Thyroid gland (tissue), 4 donors: ENCODE data around the gene ARNT2.

Source experiments
- CTCF ChIP-seq, 6 experiments: fragments of 200-600 bp in 3 of 6; fragments of 450-650 bp in 3 of 6; sonication (generic) in 3 of 6; IDR thresholded peaks; one replicate each; pipeline ENCODE4 v1.5.1; 2016 to 2019; ENCODE audit warnings: antibody characterized with exemption in 6 of 6, mild to moderate bottlenecking in 2 of 6, inconsistent platforms in 1 of 6, moderate library complexity in 1 of 6
- POLR2A ChIP-seq, 2 donors: fragments of 450-650 bp; IDR thresholded peaks; one replicate each; pipeline ENCODE4 v1.6.1; 2017; ENCODE audit warnings: antibody characterized with exemption in 2 of 2, mild to moderate bottlenecking in 2 of 2, moderate library complexity in 1 of 2

DNA sequence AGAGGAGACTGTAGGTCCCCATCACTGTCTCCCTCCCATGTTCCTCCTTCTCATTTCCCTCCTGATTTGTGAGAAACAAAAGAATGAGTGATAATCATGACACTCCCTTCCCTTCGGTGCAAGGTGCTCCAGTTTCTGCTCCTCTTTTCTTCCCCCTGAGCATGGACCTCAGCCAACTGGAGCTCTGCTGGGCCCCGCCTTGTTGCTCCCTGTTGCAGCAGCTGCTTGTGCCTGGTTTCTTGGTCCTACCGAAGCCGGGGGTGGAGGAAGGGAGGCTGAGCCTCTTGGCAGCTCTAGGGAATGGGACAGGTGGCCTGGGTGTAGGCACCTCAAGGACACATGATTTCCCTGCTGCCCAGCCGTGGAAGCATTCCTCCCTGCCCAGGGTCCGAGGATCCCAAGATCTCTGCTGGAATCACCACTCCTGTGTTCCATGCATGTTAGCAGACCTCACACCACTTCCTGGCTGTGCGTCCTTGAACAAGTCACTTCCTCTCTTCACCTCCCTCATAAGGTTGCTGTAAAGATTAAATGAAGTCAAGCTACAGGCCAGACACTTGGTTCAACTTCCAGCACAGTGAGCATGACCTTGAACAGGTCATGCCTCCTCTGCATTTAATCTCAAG lies 159.3 kb downstream of the ARNT2 start:
- TF ChIP-seq CTCF (IDR thresholded peaks at IDR 0.05) = no peak
- TF ChIP-seq POLR2A (IDR thresholded peaks at IDR 0.05) = no peak
